ENCODE results near the gene MAP2. TPM values are rescaled to one million over a fixed set of nuclear protein-coding genes. Genes with fewer than 3 reads are reported as not detected.
A peak's percentile ranks its signal among the peaks of the same experiment; 100 is the strongest.

MAP2 gene
- total and polyA plus RNA-seq, 2 of the 8 experiments (the other 6 are each of a cell fraction or from before 2014, with no cell fraction given): 5.9 to 9.4 TPM

DNA sequence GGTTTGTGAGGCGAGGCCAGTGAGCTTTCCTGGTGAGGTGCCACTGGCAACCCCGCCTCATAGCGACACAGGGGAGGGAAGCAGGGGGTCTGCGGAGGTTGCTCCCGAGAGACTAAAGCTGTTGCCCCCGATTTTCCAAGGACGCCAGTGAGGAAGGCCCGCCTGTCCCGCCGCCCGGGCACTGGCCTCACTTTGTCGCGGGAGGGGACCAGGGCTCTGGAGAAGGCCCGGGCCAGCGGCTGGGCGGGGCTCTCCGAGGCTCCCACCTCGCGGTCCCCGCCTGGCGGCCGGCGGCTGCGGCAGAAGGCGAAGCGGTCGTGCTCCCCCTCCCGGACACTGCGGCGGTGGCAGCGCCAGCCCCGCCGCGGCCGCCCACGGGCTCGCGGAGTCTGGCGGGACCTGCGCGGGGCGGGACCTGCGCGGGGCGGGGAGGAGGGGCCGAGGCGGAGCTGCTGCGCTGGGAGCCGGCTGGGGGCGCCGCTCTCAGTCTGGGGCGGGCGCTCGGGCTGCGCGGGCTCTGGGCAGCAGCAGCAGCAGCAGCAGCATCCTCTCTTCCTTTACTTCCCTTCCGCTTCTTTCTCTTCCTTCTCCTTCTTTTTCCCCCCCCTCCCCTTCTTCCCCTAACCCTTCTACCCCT, at the start of gene MAP2 (continued):
- TF ChIP-seq PHF8 (conservative IDR thresholded peaks at IDR 0.05; ENCODE audit: low read depth, low read length) (0 out of 2 replicates have a peak, but pooled peaks have one; percentile 30), TAF7 (optimal IDR thresholded peaks at IDR 0.05; ENCODE audit: borderline replicate concordance, low read depth, low read length) (peak; percentile 21), EP300 (IDR thresholded peaks at IDR 0.05; ENCODE audit: borderline replicate concordance in 1 of 2, low read depth in 2 of 2, low read length in 2 of 2) (0 out of 3 replicates have a peak, but pooled peaks of 1 of the 2 experiments have one; percentile 26), BACH1 (IDR thresholded peaks at IDR 0.05; ENCODE audit: low read length) (peak; percentile 93), CTCF (IDR thresholded peaks at IDR 0.05; ENCODE audit: control extremely low read depth in 1 of 3, insufficient read depth in 1 of 3, low read depth in 1 of 3, low read length in 3 of 3) (peak; percentile 85 to 100 (median 90)), SUZ12 (IDR thresholded peaks at IDR 0.05; ENCODE audit: low read length) (no peak), CHD1 (IDR thresholded peaks at IDR 0.05; ENCODE audit: low read depth, low read length) (no peak), POLR2A (IDR thresholded peaks at IDR 0.05; ENCODE audit: control extremely low read depth in 1 of 2, low read depth in 2 of 2, low read length in 2 of 2) (peak in 1 of 2 experiments; percentile 50; a peak in 1 of 3 replicates), GTF2F1 (IDR thresholded peaks at IDR 0.05; ENCODE audit: borderline replicate concordance, low read depth, low read length) (no peak), KDM4A (IDR thresholded peaks at IDR 0.05; ENCODE audit: low read depth, low read length, severe bottlenecking) (peak; percentile 86), CTBP2 (IDR thresholded peaks at IDR 0.05; ENCODE audit: borderline replicate concordance, insufficient read depth, insufficient read length, low read length) (peak; percentile 64), NRF1 (IDR thresholded peaks at IDR 0.05; ENCODE audit: low read depth, low read length) (0 out of 2 replicates have a peak, but pooled peaks have one; percentile 20), HDAC2 (IDR thresholded peaks at IDR 0.05; ENCODE audit: borderline replicate concordance in 1 of 2, low read depth in 2 of 2, low read length in 2 of 2) (peak; percentile 41 to 99; a peak in 2 of 4 replicates), TAF1 (IDR thresholded peaks at IDR 0.05; ENCODE audit: low read depth, low read length) (peak; percentile 78), EGR1 (IDR thresholded peaks at IDR 0.05; ENCODE audit: borderline replicate concordance, low read depth, low read length) (peak; percentile 71)
- TF ChIP-seq, protein P1, sequence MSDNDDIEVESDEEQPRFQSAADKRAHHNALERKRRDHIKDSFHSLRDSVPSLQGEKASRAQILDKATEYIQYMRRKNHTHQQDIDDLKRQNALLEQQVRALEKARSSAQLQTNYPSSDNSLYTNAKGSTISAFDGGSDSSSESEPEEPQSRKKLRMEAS (IDR thresholded peaks at IDR 0.05): no peak

Measured in H1 (cell line).